Measurements from ENCODE around the gene CAV2. TPM values are rescaled to one million over a fixed set of nuclear protein-coding genes. Genes with fewer than 3 reads are reported as not detected.
A peak's percentile ranks its signal among the peaks of the same experiment; 100 is the strongest.

The CAV2 gene
- total and polyA plus RNA-seq, 4 donors, result 81.8 to 131 (median 88.2) TPM

DNA sequence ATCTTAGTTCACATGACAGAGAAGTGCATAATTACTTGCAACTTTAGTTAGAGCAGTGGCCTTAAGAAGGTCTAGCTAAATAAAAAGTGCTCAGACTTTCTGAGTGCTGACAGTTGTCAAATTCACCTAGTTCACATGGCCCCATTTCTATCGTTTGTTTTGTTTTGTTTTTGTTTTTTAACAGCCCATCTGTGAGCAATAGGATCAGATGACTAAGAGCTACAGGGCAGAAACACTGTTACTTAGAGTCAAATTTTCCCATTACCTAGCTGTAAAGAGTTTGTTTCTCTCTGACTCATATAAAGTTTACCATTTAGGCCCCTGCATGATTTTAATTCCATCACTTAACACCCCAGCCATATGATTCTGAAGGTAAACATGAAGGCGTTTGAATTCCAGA is 44.1 kb downstream of the CAV2 start:
- Histone ChIP-seq H3K9me3 (ENCODE audit: control insufficient read depth, low read length) (no peaks in the 10 kb centered on the region), H3K4me1 (ENCODE audit: control insufficient read depth in 1 of 2, insufficient read depth in 2 of 2, low read length in 2 of 2) (peaks cover 0 to 7% of the 10 kb centered on the region in 2 donors), H3K36me3 (ENCODE audit: control insufficient read depth in 1 of 2, insufficient read depth in 2 of 2, low read length in 1 of 2) (peaks cover 3 to 6% of the 10 kb centered on the region in 2 donors), H3K4me3 (ENCODE audit: low read length in 2 of 2) (no peak overlapping the region), H3K27ac (ENCODE audit: low read depth in 1 of 2, low read length in 2 of 2) (peak overlapping the region in 1 of 2 donors; percentile 67), H3K27me3 (ENCODE audit: control insufficient read depth in 1 of 2, insufficient read depth in 2 of 2, low read length in 1 of 2) (no peaks in the 10 kb centered on the region)
- no peak for DNase-seq
- intact Hi-C loops (cut with DNase I), result no loop called here
- 35 to 47% methylated on average over 2 of the region's 2 CpGs for WGBS, 2 donors
- no peak for ATAC-seq (ENCODE audit: low FRiP score)

- Histone ChIP-seq H3K27me3 (ENCODE audit: control insufficient read depth in 1 of 2, insufficient read depth in 2 of 2, low read length in 1 of 2) (no peaks in the 10 kb centered on the region), H3K36me3 (ENCODE audit: control insufficient read depth in 1 of 2, insufficient read depth in 2 of 2, low read length in 1 of 2) (peaks cover 3 to 6% of the 10 kb centered on the region in 2 donors), H3K4me3 (ENCODE audit: low read length in 2 of 2) (no peak overlapping the region), H3K9me3 (ENCODE audit: control insufficient read depth, low read length) (no peaks in the 10 kb centered on the region), H3K27ac (ENCODE audit: low read depth in 1 of 2, low read length in 2 of 2) (no peak overlapping the region), H3K4me1 (ENCODE audit: control insufficient read depth in 1 of 2, insufficient read depth in 2 of 2, low read length in 2 of 2) (peaks cover 0 to 7% of the 10 kb centered on the region in 2 donors)
- intact Hi-C loops (cut with DNase I), result no loop called here
- DNase-seq (no peak), ATAC-seq (ENCODE audit: low FRiP score) (no peak)
- 67 to 87% methylated on average over 1 of the region's 1 CpG for WGBS, 2 donors
Measured at GRCh38 chr7:116544487-116544886, 44.9 kb downstream of the CAV2 start.

GRCh38 chr7:116545411-116545993 is 46.0 kb downstream of the CAV2 start:
- no peaks in the 10 kb centered on the region for H3K27me3 ChIP-seq (ENCODE audit: control insufficient read depth in 1 of 2, insufficient read depth in 2 of 2, low read length in 1 of 2)
- intact Hi-C loops (cut with DNase I), result no loop called here
- DNase-seq (no peak), ATAC-seq (ENCODE audit: low FRiP score) (no peak)
- no peak overlapping the region for H3K27ac ChIP-seq (ENCODE audit: low read depth in 1 of 2, low read length in 2 of 2)
- peaks cover 3% of the 10 kb centered on the region in 2 donors for H3K36me3 ChIP-seq (ENCODE audit: control insufficient read depth in 1 of 2, insufficient read depth in 2 of 2, low read length in 1 of 2)
- no peaks in the 10 kb centered on the region for H3K9me3 ChIP-seq (ENCODE audit: control insufficient read depth, low read length)
- 71% methylated on average over 6 of the region's 6 CpGs for WGBS, 2 donors
- peaks cover 0 to 7% of the 10 kb centered on the region in 2 donors for H3K4me1 ChIP-seq (ENCODE audit: control insufficient read depth in 1 of 2, insufficient read depth in 2 of 2, low read length in 2 of 2)
- H3K4me3 ChIP-seq (ENCODE audit: low read length in 2 of 2), result no peak overlapping the region

GRCh38 chr7:116546054-116546453 is 46.5 kb downstream of the CAV2 start:
- intact Hi-C loops (cut with DNase I), result no loop called here
- Histone ChIP-seq H3K36me3 (ENCODE audit: control insufficient read depth in 1 of 2, insufficient read depth in 2 of 2, low read length in 1 of 2) (peaks cover 3% of the 10 kb centered on the region in 2 donors), H3K27me3 (ENCODE audit: control insufficient read depth in 1 of 2, insufficient read depth in 2 of 2, low read length in 1 of 2) (no peaks in the 10 kb centered on the region), H3K4me1 (ENCODE audit: control insufficient read depth in 1 of 2, insufficient read depth in 2 of 2, low read length in 2 of 2) (peaks cover 0 to 6% of the 10 kb centered on the region in 2 donors), H3K27ac (ENCODE audit: low read depth in 1 of 2, low read length in 2 of 2) (peak overlapping the region in 1 of 2 donors; percentile 20), H3K9me3 (ENCODE audit: control insufficient read depth, low read length) (no peaks in the 10 kb centered on the region), H3K4me3 (ENCODE audit: low read length in 2 of 2) (no peak overlapping the region)
- ATAC-seq (ENCODE audit: low FRiP score) (no peak), DNase-seq (no peak)
- WGBS, 2 donors, result 91 to 95% methylated on average over 11 of the region's 11 CpGs

DNA sequence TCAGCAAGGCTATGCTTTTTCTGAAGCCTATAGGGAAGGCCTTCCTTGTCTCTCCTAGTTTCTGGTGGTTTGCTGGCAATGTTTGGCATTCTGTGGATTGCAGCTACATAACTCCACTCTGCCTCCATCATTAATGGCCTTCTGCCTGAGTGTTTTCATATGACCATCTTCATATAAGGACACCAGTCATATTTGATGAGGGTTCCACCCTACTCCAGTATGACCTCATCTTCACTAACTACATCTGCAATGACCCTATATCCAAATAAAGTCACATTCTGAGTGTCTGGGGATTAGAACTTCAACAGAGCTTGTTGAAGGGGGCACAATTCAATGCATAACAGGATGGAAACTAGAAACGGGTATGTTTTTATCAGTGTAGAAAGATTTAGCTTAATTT is 47.4 kb downstream of the CAV2 start:
- Histone ChIP-seq H3K27ac (ENCODE audit: low read depth in 1 of 2, low read length in 2 of 2) (peak overlapping the region in 1 of 2 donors; percentile 25), H3K4me1 (ENCODE audit: control insufficient read depth in 1 of 2, insufficient read depth in 2 of 2, low read length in 2 of 2) (peaks cover 0 to 5% of the 10 kb centered on the region in 2 donors), H3K27me3 (ENCODE audit: control insufficient read depth in 1 of 2, insufficient read depth in 2 of 2, low read length in 1 of 2) (no peaks in the 10 kb centered on the region), H3K4me3 (ENCODE audit: low read length in 2 of 2) (no peak overlapping the region), H3K36me3 (ENCODE audit: control insufficient read depth in 1 of 2, insufficient read depth in 2 of 2, low read length in 1 of 2) (peaks cover 3 to 5% of the 10 kb centered on the region in 2 donors), H3K9me3 (ENCODE audit: control insufficient read depth, low read length) (no peaks in the 10 kb centered on the region)
- 38 to 47% methylated on average over 1 of the region's 1 CpG for WGBS, 2 donors
- ATAC-seq (ENCODE audit: low FRiP score), result no peak
- intact Hi-C loops (cut with DNase I), result no loop called here
- no peak for DNase-seq

GRCh38 chr7:116547347-116547746 is 47.8 kb downstream of the CAV2 start:
- WGBS, 2 donors, result 60 to 65% methylated on average over 2 of the region's 2 CpGs
- Histone ChIP-seq H3K27me3 (ENCODE audit: control insufficient read depth in 1 of 2, insufficient read depth in 2 of 2, low read length in 1 of 2) (no peaks in the 10 kb centered on the region), H3K36me3 (ENCODE audit: control insufficient read depth in 1 of 2, insufficient read depth in 2 of 2, low read length in 1 of 2) (peaks cover 3 to 5% of the 10 kb centered on the region in 2 donors), H3K9me3 (ENCODE audit: control insufficient read depth, low read length) (no peaks in the 10 kb centered on the region), H3K27ac (ENCODE audit: low read depth in 1 of 2, low read length in 2 of 2) (no peak overlapping the region), H3K4me3 (ENCODE audit: low read length in 2 of 2) (no peak overlapping the region), H3K4me1 (ENCODE audit: control insufficient read depth in 1 of 2, insufficient read depth in 2 of 2, low read length in 2 of 2) (peaks cover 0 to 5% of the 10 kb centered on the region in 2 donors)
- intact Hi-C loops (cut with DNase I), result no loop called here
- DNase-seq (no peak), ATAC-seq (ENCODE audit: low FRiP score) (no peak)

- peaks cover 2 to 4% of the 10 kb centered on the region in 2 donors for H3K4me1 ChIP-seq (ENCODE audit: control insufficient read depth in 1 of 2, insufficient read depth in 2 of 2, low read length in 2 of 2)
- WGBS, 2 donors, result 83 to 84% methylated on average over 3 of the region's 3 CpGs
Measured at GRCh38 chr7:116548506-116548905, 49.0 kb downstream of the CAV2 start.

DNA sequence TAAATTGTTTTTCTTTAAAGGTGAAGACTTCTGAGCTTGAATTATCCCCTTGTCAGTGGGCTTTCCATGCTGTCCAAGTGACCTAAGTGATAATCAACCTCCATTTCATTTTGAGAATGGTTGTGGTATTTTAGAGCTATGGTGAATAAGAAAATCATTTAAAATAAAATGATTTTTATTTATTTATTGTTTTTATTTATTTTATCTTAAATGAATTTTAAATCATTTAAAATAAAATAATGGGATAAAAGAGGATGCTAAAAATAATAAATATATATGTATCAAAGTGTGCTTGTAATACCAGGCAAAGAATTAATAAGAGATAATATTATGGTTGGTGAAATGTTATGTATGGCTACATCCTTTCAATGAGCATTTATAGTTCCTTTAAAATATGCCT is 49.8 kb downstream of the CAV2 start:
- peaks cover 3 to 5% of the 10 kb centered on the region in 2 donors for H3K36me3 ChIP-seq (ENCODE audit: control insufficient read depth in 1 of 2, insufficient read depth in 2 of 2, low read length in 1 of 2)
- no peaks in the 10 kb centered on the region for H3K9me3 ChIP-seq (ENCODE audit: control insufficient read depth, low read length)
- intact Hi-C loops (cut with DNase I), result no loop called here
- DNase-seq (no peak), ATAC-seq (ENCODE audit: low FRiP score) (no peak)
- H3K4me3 ChIP-seq (ENCODE audit: low read length in 2 of 2), result no peak overlapping the region
- H3K27me3 ChIP-seq (ENCODE audit: control insufficient read depth in 1 of 2, insufficient read depth in 2 of 2, low read length in 1 of 2), result no peaks in the 10 kb centered on the region
- H3K4me1 ChIP-seq (ENCODE audit: control insufficient read depth in 1 of 2, insufficient read depth in 2 of 2, low read length in 2 of 2), result peaks cover 5 to 7% of the 10 kb centered on the region in 2 donors
- no peak overlapping the region for H3K27ac ChIP-seq (ENCODE audit: low read depth in 1 of 2, low read length in 2 of 2)

More at GRCh38 chr7:116548506-116548905, 49.0 kb downstream of the CAV2 start:
- intact Hi-C loops (cut with DNase I), result no loop called here
- DNase-seq, result no peak
- H3K27me3 ChIP-seq (ENCODE audit: control insufficient read depth in 1 of 2, insufficient read depth in 2 of 2, low read length in 1 of 2), result no peaks in the 10 kb centered on the region
- no peak for ATAC-seq (ENCODE audit: low FRiP score)
- peak overlapping the region in 1 of 2 donors; percentile 18 for H3K27ac ChIP-seq (ENCODE audit: low read depth in 1 of 2, low read length in 2 of 2)
- H3K4me3 ChIP-seq (ENCODE audit: low read length in 2 of 2), result no peak overlapping the region
- no peaks in the 10 kb centered on the region for H3K9me3 ChIP-seq (ENCODE audit: control insufficient read depth, low read length)
- H3K36me3 ChIP-seq (ENCODE audit: control insufficient read depth in 1 of 2, insufficient read depth in 2 of 2, low read length in 1 of 2), result peaks cover 3 to 5% of the 10 kb centered on the region in 2 donors

- Histone ChIP-seq H3K4me1 (ENCODE audit: control insufficient read depth in 1 of 2, insufficient read depth in 2 of 2, low read length in 2 of 2) (peaks cover 5 to 13% of the 10 kb centered on the region in 2 donors), H3K27ac (ENCODE audit: low read depth in 1 of 2, low read length in 2 of 2) (peak overlapping the region; percentile 49 to 63), H3K36me3 (ENCODE audit: control insufficient read depth in 1 of 2, insufficient read depth in 2 of 2, low read length in 1 of 2) (peaks cover 3 to 5% of the 10 kb centered on the region in 2 donors)
Measured at GRCh38 chr7:116551692-116552091, 52.2 kb downstream of the CAV2 start.

More at GRCh38 chr7:116551692-116552091, 52.2 kb downstream of the CAV2 start:
- intact Hi-C loops (cut with DNase I), result no loop called here
- H3K4me3 ChIP-seq (ENCODE audit: low read length in 2 of 2), result no peak overlapping the region
- H3K27me3 ChIP-seq (ENCODE audit: control insufficient read depth in 1 of 2, insufficient read depth in 2 of 2, low read length in 1 of 2), result no peaks in the 10 kb centered on the region
- ATAC-seq (ENCODE audit: low FRiP score), result no peak
- no peak for DNase-seq
- 90 to 91% methylated on average over 5 of the region's 5 CpGs for WGBS, 2 donors
- no peaks in the 10 kb centered on the region for H3K9me3 ChIP-seq (ENCODE audit: control insufficient read depth, low read length)

Measured in aorta (tissue), 5 donors.